ENCODE measurements around the gene BORCS5.
A peak's percentile ranks its signal among the peaks of the same experiment; 100 is the strongest.

Gene BORCS5

GRCh38 chr12:12453635-12454034, 96.8 kb downstream of the BORCS5 start:
- WGBS (ENCODE audit: extremely low coverage, insufficient coverage, insufficient read length), result no CpG with 5 or more reads among the region's 1 CpG
- no peak overlapping the region for H2BK12ac ChIP-seq (ENCODE audit: low read length)

GRCh38 chr12:12454315-12454714, 97.4 kb downstream of the BORCS5 start:
- Histone ChIP-seq H3K9ac (ENCODE audit: low read length) (no peak overlapping the region), H3K14ac (ENCODE audit: low read length) (no peak overlapping the region), H4K91ac (ENCODE audit: low read depth, low read length) (no peak overlapping the region), H3K4me2 (ENCODE audit: low read length) (no peak overlapping the region), H4K12ac (ENCODE audit: low read depth, low read length) (no peak overlapping the region), H3K27ac (ENCODE audit: low read depth, low read length) (no peak overlapping the region), H3K4me3 (ENCODE audit: low read depth, low read length) (no peak overlapping the region), H3K27me3 (ENCODE audit: insufficient read depth, low read length) (no peaks in the 10 kb centered on the region), H3K4ac (ENCODE audit: low read depth, low read length) (no peak overlapping the region), H2AK5ac (ENCODE audit: low read length) (no peak overlapping the region), H2AFZ (ENCODE audit: insufficient read depth, low read length, poor library complexity) (no peak overlapping the region), H2BK12ac (ENCODE audit: low read length) (no peak overlapping the region), H3K23ac (ENCODE audit: low read length) (no peak overlapping the region), H3K36me3 (ENCODE audit: control insufficient read depth in 1 of 2, insufficient read depth in 2 of 2, low read length in 2 of 2) (no peaks in the 10 kb centered on the region), H4K8ac (ENCODE audit: low read depth, low read length) (no peak overlapping the region), H3K9me3 (ENCODE audit: insufficient read depth, low read depth, low read length) (no peaks in the 10 kb centered on the region), H3K79me2 (ENCODE audit: control insufficient read depth, insufficient read depth, low read length, poor library complexity) (no peaks in the 10 kb centered on the region), H2BK120ac (ENCODE audit: insufficient read depth, low read length, poor library complexity) (no peak overlapping the region), H3K18ac (ENCODE audit: low read length) (no peak overlapping the region), H3K4me1 (ENCODE audit: control insufficient read depth in 1 of 2, insufficient read depth in 2 of 2, low read length in 2 of 2) (no peaks in the 10 kb centered on the region), H3K79me1 (ENCODE audit: low read length) (no peaks in the 10 kb centered on the region), H2BK5ac (ENCODE audit: low read depth, low read length, poor library complexity) (no peak overlapping the region)
- no peak for DNase-seq

More at GRCh38 chr12:12453635-12454034, 96.8 kb downstream of the BORCS5 start:
- H3K4me3 ChIP-seq (ENCODE audit: low read depth, low read length), result no peak overlapping the region
- no peaks in the 10 kb centered on the region for H3K79me2 ChIP-seq (ENCODE audit: control insufficient read depth, insufficient read depth, low read length, poor library complexity)
- no peak overlapping the region for H2BK5ac ChIP-seq (ENCODE audit: low read depth, low read length, poor library complexity)
- H3K4me1 ChIP-seq (ENCODE audit: control insufficient read depth in 1 of 2, insufficient read depth in 2 of 2, low read length in 2 of 2), result no peaks in the 10 kb centered on the region
- no peak overlapping the region for H4K12ac ChIP-seq (ENCODE audit: low read depth, low read length)
- no peak overlapping the region for H3K4me2 ChIP-seq (ENCODE audit: low read length)
- H3K27me3 ChIP-seq (ENCODE audit: insufficient read depth, low read length), result no peaks in the 10 kb centered on the region
- H2AK5ac ChIP-seq (ENCODE audit: low read length), result no peak overlapping the region
- no peaks in the 10 kb centered on the region for H3K36me3 ChIP-seq (ENCODE audit: control insufficient read depth in 1 of 2, insufficient read depth in 2 of 2, low read length in 2 of 2)
- no peaks in the 10 kb centered on the region for H3K9me3 ChIP-seq (ENCODE audit: insufficient read depth, low read depth, low read length)
- no peak overlapping the region for H3K9ac ChIP-seq (ENCODE audit: low read length)
- H2BK120ac ChIP-seq (ENCODE audit: insufficient read depth, low read length, poor library complexity), result no peak overlapping the region
- no peak overlapping the region for H3K14ac ChIP-seq (ENCODE audit: low read length)
- H3K18ac ChIP-seq (ENCODE audit: low read length), result no peak overlapping the region
- no peak for DNase-seq
- H3K23ac ChIP-seq (ENCODE audit: low read length), result no peak overlapping the region
- H3K27ac ChIP-seq (ENCODE audit: low read depth, low read length), result no peak overlapping the region
- no peak overlapping the region for H4K8ac ChIP-seq (ENCODE audit: low read depth, low read length)
- H2AFZ ChIP-seq (ENCODE audit: insufficient read depth, low read length, poor library complexity), result no peak overlapping the region
- H4K91ac ChIP-seq (ENCODE audit: low read depth, low read length), result no peak overlapping the region
- H3K4ac ChIP-seq (ENCODE audit: low read depth, low read length), result no peak overlapping the region
- no peaks in the 10 kb centered on the region for H3K79me1 ChIP-seq (ENCODE audit: low read length)

DNA sequence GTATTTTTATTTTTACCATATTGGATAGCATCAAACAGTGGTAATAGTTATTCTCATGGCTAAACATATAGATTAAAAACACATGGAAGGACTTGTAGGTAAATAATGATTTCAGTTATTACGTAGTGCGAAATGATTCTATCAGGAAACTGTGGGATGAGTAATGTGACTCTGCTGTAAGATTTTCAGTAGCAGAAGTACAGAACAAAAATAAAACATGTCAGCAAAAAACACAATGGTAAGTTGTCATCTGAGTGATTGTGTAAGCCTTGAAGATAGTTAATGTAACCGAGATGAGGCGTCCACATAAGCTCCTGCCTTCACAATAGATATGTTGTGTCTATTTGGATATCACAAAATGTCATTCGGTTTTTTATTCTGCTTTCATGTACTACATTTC, 99.8 kb downstream of the BORCS5 start:
- H2BK120ac ChIP-seq (ENCODE audit: insufficient read depth, low read length, poor library complexity), result no peak overlapping the region
- H3K79me1 ChIP-seq (ENCODE audit: low read length), result no peaks in the 10 kb centered on the region
- H3K18ac ChIP-seq (ENCODE audit: low read length), result no peak overlapping the region
- WGBS (ENCODE audit: extremely low coverage, insufficient coverage, insufficient read length), result no CpG with 5 or more reads among the region's 5 CpGs
- no peak overlapping the region for H3K23ac ChIP-seq (ENCODE audit: low read length)
- no peaks in the 10 kb centered on the region for H3K36me3 ChIP-seq (ENCODE audit: control insufficient read depth in 1 of 2, insufficient read depth in 2 of 2, low read length in 2 of 2)
- H4K12ac ChIP-seq (ENCODE audit: low read depth, low read length), result no peak overlapping the region
- H3K4me1 ChIP-seq (ENCODE audit: control insufficient read depth in 1 of 2, insufficient read depth in 2 of 2, low read length in 2 of 2), result no peaks in the 10 kb centered on the region
- H3K9ac ChIP-seq (ENCODE audit: low read length), result no peak overlapping the region
- no peak overlapping the region for H3K4ac ChIP-seq (ENCODE audit: low read depth, low read length)
- H3K79me2 ChIP-seq (ENCODE audit: control insufficient read depth, insufficient read depth, low read length, poor library complexity), result no peaks in the 10 kb centered on the region
- H3K4me2 ChIP-seq (ENCODE audit: low read length), result no peak overlapping the region
- H3K14ac ChIP-seq (ENCODE audit: low read length), result no peak overlapping the region
- no peak overlapping the region for H4K91ac ChIP-seq (ENCODE audit: low read depth, low read length)
- H2AFZ ChIP-seq (ENCODE audit: insufficient read depth, low read length, poor library complexity), result no peak overlapping the region
- H3K27me3 ChIP-seq (ENCODE audit: insufficient read depth, low read length), result no peaks in the 10 kb centered on the region
- no peak overlapping the region for H3K4me3 ChIP-seq (ENCODE audit: low read depth, low read length)
- DNase-seq, result peak in 1 of 2 donors; percentile 41
- no peaks in the 10 kb centered on the region for H3K9me3 ChIP-seq (ENCODE audit: insufficient read depth, low read depth, low read length)
- H2BK12ac ChIP-seq (ENCODE audit: low read length), result no peak overlapping the region
- H2AK5ac ChIP-seq (ENCODE audit: low read length), result no peak overlapping the region
- H3K27ac ChIP-seq (ENCODE audit: low read depth, low read length), result no peak overlapping the region
- H4K8ac ChIP-seq (ENCODE audit: low read depth, low read length), result no peak overlapping the region
- H2BK5ac ChIP-seq (ENCODE audit: low read depth, low read length, poor library complexity), result no peak overlapping the region

DNA sequence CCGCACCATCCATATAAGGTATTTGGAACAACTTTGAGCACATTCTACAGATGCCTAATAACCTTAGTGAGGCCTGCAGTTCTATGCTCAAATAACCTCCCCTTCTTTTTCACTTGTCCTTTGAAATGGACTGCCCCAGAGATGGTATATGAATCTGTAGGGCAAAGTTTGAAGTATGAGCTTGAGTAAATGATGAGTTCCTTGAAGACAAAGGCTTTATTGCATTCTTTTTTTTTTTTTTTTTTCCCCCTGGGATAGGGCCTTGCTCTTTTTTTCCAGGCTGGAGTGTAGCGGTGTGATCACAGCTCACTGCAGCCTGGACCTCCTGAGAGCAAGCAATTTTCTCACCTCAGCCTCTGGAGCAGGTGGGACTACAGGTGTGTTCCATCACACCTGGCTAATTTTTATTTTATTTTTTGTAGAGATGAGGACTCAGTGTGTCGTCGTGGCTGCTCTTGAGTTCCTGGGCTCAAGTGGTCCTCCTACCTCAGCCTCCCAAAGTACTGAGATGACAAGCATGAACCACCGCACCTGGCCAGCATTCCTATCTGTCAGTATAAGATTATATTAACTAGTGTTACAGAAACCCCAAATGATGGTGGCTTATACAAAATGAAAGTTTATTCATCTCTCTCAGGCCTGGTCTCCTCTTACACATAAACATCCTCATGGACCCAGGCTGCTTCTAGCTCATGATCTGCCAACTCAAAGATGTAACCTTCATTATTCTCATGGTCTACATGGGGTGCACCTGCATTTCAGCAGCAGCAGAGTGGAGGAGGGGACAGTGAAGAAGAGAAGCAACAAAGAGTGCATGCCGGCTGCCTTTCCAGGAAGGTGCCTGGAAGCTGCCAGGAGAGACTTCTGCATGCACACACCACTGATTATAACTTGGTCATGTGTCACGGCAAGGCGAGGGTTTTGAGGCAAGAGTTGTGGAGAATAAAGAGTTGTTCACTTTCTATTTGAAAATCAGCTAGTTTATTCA, 104.4 kb downstream of the BORCS5 start:
- DNase-seq, result peak in 1 of 2 donors; percentile 68
- WGBS (ENCODE audit: extremely low coverage, insufficient coverage, insufficient read length), result no CpG with 5 or more reads among the region's 8 CpGs
- Histone ChIP-seq H3K9me3 (ENCODE audit: insufficient read depth, low read depth, low read length) (no peaks in the 10 kb centered on the region), H3K18ac (ENCODE audit: low read length) (no peak overlapping the region), H3K27me3 (ENCODE audit: insufficient read depth, low read length) (no peaks in the 10 kb centered on the region), H3K4ac (ENCODE audit: low read depth, low read length) (no peak overlapping the region), H2AK5ac (ENCODE audit: low read length) (no peak overlapping the region), H3K4me3 (ENCODE audit: low read depth, low read length) (no peak overlapping the region), H4K91ac (ENCODE audit: low read depth, low read length) (no peak overlapping the region), H3K27ac (ENCODE audit: low read depth, low read length) (no peak overlapping the region), H3K9ac (ENCODE audit: low read length) (no peak overlapping the region), H3K79me1 (ENCODE audit: low read length) (no peaks in the 10 kb centered on the region), H3K36me3 (ENCODE audit: control insufficient read depth in 1 of 2, insufficient read depth in 2 of 2, low read length in 2 of 2) (no peaks in the 10 kb centered on the region), H2BK5ac (ENCODE audit: low read depth, low read length, poor library complexity) (no peak overlapping the region), H2AFZ (ENCODE audit: insufficient read depth, low read length, poor library complexity) (no peak overlapping the region), H4K8ac (ENCODE audit: low read depth, low read length) (no peak overlapping the region), H3K14ac (ENCODE audit: low read length) (no peak overlapping the region), H4K12ac (ENCODE audit: low read depth, low read length) (no peak overlapping the region), H3K4me1 (ENCODE audit: control insufficient read depth in 1 of 2, insufficient read depth in 2 of 2, low read length in 2 of 2) (peaks cover 3 to 9% of the 10 kb centered on the region in 2 experiments), H2BK120ac (ENCODE audit: insufficient read depth, low read length, poor library complexity) (no peak overlapping the region), H3K23ac (ENCODE audit: low read length) (no peak overlapping the region), H3K79me2 (ENCODE audit: control insufficient read depth, insufficient read depth, low read length, poor library complexity) (no peaks in the 10 kb centered on the region), H3K4me2 (ENCODE audit: low read length) (no peak overlapping the region), H2BK12ac (ENCODE audit: low read length) (no peak overlapping the region)

All from trophoblast cell (in vitro differentiated cells and primary cell).